Measurements from ENCODE around the gene NAA35.

DNA sequence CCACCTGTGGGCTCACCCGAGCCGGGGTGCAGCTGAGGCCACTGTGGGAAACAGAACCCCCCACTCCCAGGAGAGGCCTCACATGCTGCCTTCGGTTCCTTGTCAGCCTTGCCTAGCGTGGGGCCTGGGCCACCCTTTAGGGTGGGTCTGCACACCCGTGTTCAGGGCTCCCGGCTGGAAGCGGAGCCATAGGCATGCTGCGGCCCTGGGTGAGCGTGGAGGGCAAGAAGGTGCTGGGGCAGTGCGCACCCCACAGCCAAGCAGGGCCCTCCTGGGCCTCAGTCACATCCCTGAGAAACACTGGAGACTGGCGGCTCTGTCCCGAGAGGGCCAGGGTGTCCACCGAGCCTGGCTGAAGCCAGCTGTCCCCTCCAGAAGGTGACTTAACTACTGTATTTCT, 116.5 kb downstream of the NAA35 start:
- TF ChIP-seq POLR2A (IDR thresholded peaks at IDR 0.05) = no peak
- TF ChIP-seq, protein P1, sequence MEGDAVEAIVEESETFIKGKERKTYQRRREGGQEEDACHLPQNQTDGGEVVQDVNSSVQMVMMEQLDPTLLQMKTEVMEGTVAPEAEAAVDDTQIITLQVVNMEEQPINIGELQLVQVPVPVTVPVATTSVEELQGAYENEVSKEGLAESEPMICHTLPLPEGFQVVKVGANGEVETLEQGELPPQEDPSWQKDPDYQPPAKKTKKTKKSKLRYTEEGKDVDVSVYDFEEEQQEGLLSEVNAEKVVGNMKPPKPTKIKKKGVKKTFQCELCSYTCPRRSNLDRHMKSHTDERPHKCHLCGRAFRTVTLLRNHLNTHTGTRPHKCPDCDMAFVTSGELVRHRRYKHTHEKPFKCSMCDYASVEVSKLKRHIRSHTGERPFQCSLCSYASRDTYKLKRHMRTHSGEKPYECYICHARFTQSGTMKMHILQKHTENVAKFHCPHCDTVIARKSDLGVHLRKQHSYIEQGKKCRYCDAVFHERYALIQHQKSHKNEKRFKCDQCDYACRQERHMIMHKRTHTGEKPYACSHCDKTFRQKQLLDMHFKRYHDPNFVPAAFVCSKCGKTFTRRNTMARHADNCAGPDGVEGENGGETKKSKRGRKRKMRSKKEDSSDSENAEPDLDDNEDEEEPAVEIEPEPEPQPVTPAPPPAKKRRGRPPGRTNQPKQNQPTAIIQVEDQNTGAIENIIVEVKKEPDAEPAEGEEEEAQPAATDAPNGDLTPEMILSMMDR (IDR thresholded peaks at IDR 0.05) = no peak
- TF ChIP-seq POLR2AphosphoS5 (IDR thresholded peaks at IDR 0.05; ENCODE audit: insufficient read depth in 1 of 2, low read depth in 1 of 2) = no peak

Data from vagina (tissue), 2 donors.